Hepatocyte (in vitro differentiated cells): Measurements from ENCODE around the gene VSIR. TPM values are rescaled to one million over a fixed set of nuclear protein-coding genes. Genes with fewer than 3 reads are reported as not detected.

Experiments
- DNase-seq: peaks from one replicate; pipeline ENCODE4 v3.0.0-alpha.2; 2016; ENCODE audit warnings: low spot score
- H2AFZ ChIP-seq: fragments of 200-600 bp; sonication (generic); 2 replicates; pipeline ENCODE4 v1.6.0; 2016; ENCODE audit warnings: antibody characterized with exemption, mild to moderate bottlenecking
- H3K27ac ChIP-seq: fragments of 200-600 bp; sonication (generic); 2 replicates; pipeline ENCODE4 v1.5.1; 2016; ENCODE audit warnings: mild to moderate bottlenecking
- H3K27me3 ChIP-seq: fragments of 200-600 bp; sonication (generic); 2 replicates; pipeline ENCODE4 v1.6.1; 2016
- H3K36me3 ChIP-seq: fragments of 200-600 bp; sonication (generic); replicated peaks from 2 replicates; pipeline ENCODE4 v1.5.1; 2016; ENCODE audit warnings: low read depth; ENCODE audit not compliant: insufficient read depth
- H3K4me1 ChIP-seq: fragments of 200-600 bp; sonication (generic); 2 replicates; pipeline ENCODE4 v1.5.1; 2016; ENCODE audit warnings: mild to moderate bottlenecking, moderate library complexity; ENCODE audit not compliant: insufficient read depth
- H3K4me2 ChIP-seq: fragments of 200-600 bp; sonication (generic); 2 replicates; pipeline ENCODE4 v1.6.0; 2016
- H3K4me3 ChIP-seq: fragments of 200-600 bp; sonication (generic); 2 replicates; pipeline ENCODE4 v1.5.1; 2016; ENCODE audit warnings: mild to moderate bottlenecking
- H3K79me2 ChIP-seq: fragments of 200-600 bp; sonication (generic); 2 replicates; pipeline ENCODE4 v1.6.0; 2017; ENCODE audit warnings: mild to moderate bottlenecking
- H3K9me2 ChIP-seq: fragments of 200-600 bp; sonication (generic); replicated peaks from 2 replicates; pipeline ENCODE4 v1.6.0; 2017; ENCODE audit warnings: mild to moderate bottlenecking; ENCODE audit not compliant: insufficient read depth
- H3K9me3 ChIP-seq: fragments of 200-600 bp; sonication (generic); 2 replicates; pipeline ENCODE4 v1.5.1; 2016; ENCODE audit warnings: low read depth, mild to moderate bottlenecking
- H4K20me1 ChIP-seq: fragments of 200-600 bp; sonication (generic); 2 replicates; pipeline ENCODE4 v1.6.0; 2016; ENCODE audit warnings: mild to moderate bottlenecking; ENCODE audit not compliant: insufficient read depth, poor library complexity, severe bottlenecking
- EZH2 ChIP-seq: fragments of 200-600 bp; sonication (generic); IDR thresholded peaks from 2 replicates; pipeline ENCODE4 v1.6.1; 2016; ENCODE audit warnings: antibody characterized with exemption, mild to moderate bottlenecking, borderline replicate concordance
- EZH2phosphoT487 ChIP-seq: fragments of 200-600 bp; sonication (generic); IDR thresholded peaks from one replicate; pipeline ENCODE4 v1.6.1; 2018; ENCODE audit warnings: antibody characterized with exemption, mild to moderate bottlenecking, low read depth, moderate library complexity; ENCODE audit not compliant: unreplicated experiment, severe bottlenecking
- WGBS: methylation state at CpG from one replicate; pipeline ENCODE4 v1.1.6; 2016; ENCODE audit warnings: low lambda C conversion rate; ENCODE audit errors: missing lambda C conversion rate; 5-methylcytosine and 5-hydroxymethylcytosine counted together
- polyA plus RNA-seq: library from polyadenylated mRNA; unstranded; fragments of >200 nt; fragmentation: Nextera tagmentation; extraction: Ambion mirVana; gene quantifications from 2 replicates; pipeline ENCODE4 v1.2.1, GENCODE V29; 2016
- total RNA-seq: library from RNA; depleted of rRNA; stranded (reverse); fragments of >200 nt; gene quantifications from 2 replicates; pipeline ENCODE4 v1.2.3, GENCODE V29; 2014
- TF ChIP-seq, protein P1 (sequence below): fragments of 200-600 bp; sonication (generic); IDR thresholded peaks from 2 replicates; pipeline ENCODE4 v1.5.1; 2016; ENCODE audit warnings: antibody characterized with exemption, mild to moderate bottlenecking; ENCODE audit not compliant: poor library complexity

Gene VSIR
- total and polyA plus RNA-seq, 2 experiments from 2014 or later, result 13.6 to 45.5 TPM

GRCh38 chr10:71772832-71773220 lies 494 bp downstream of the VSIR start:
- Histone ChIP-seq H3K4me3 (peak overlapping the region; percentile 32), H3K9me3 (no peaks in the 10 kb centered on the region), H4K20me1 (no peaks in the 10 kb centered on the region), H3K9me2 (no peaks in the 10 kb centered on the region), H3K4me1 (peaks cover 27% of the 10 kb centered on the region), H3K79me2 (no peaks in the 10 kb centered on the region), H3K36me3 (no peaks in the 10 kb centered on the region), H3K4me2 (peak overlapping the region; percentile 87), H3K27me3 (no peaks in the 10 kb centered on the region), H2AFZ (no peak overlapping the region), H3K27ac (peak overlapping the region; percentile 54)
- WGBS, result 91% methylated on average over 4 of the region's 4 CpGs
- TF ChIP-seq EZH2phosphoT487, result no peak
- TF ChIP-seq EZH2, result no peak
- TF ChIP-seq, protein P1, sequence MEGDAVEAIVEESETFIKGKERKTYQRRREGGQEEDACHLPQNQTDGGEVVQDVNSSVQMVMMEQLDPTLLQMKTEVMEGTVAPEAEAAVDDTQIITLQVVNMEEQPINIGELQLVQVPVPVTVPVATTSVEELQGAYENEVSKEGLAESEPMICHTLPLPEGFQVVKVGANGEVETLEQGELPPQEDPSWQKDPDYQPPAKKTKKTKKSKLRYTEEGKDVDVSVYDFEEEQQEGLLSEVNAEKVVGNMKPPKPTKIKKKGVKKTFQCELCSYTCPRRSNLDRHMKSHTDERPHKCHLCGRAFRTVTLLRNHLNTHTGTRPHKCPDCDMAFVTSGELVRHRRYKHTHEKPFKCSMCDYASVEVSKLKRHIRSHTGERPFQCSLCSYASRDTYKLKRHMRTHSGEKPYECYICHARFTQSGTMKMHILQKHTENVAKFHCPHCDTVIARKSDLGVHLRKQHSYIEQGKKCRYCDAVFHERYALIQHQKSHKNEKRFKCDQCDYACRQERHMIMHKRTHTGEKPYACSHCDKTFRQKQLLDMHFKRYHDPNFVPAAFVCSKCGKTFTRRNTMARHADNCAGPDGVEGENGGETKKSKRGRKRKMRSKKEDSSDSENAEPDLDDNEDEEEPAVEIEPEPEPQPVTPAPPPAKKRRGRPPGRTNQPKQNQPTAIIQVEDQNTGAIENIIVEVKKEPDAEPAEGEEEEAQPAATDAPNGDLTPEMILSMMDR, result no peak
- no peak for DNase-seq

DNA sequence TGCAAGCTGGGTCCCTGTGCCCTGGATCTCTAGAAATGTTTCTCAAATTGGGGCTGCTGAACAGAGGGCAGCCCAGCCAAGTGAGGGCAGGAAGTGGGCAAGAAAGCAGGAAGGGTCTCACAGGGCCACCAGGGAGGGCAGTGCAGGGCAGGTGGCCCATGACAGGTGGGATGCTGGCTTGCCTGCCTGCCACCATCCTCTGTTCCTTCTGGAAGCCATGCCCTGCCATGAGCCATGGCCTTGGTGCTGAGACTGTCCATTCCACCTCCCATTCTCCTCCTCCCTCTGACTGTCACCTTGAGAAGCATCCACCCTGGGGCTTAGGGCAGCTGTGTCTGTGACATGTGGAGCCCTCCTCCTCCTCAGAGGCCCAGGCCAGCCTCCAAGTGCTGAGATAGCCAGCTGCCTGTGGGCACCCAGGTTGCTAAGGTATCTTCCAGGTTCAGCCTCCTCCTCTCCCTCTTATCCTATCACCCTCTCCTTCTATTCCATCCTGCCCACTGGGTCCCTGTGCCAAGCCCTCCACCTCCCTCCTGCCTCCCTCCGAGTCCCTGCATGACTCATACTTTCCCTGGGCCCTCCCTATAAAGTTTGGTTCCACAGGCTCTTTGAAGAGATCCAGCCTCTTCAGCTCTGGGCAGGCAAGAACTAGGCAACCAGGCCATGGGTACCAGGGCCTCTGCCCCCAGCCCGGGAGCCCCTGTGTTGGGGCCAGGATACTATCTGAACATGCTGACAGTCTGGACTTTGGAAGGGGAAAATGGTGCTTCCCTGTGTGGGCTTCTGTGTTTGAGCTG lies 1.3 kb downstream of the VSIR start:
- Histone ChIP-seq H3K9me3 (no peaks in the 10 kb centered on the region), H3K27me3 (no peaks in the 10 kb centered on the region), H3K36me3 (no peaks in the 10 kb centered on the region), H3K4me3 (no peak overlapping the region), H3K27ac (no peak overlapping the region), H4K20me1 (no peaks in the 10 kb centered on the region), H3K79me2 (no peaks in the 10 kb centered on the region), H3K4me2 (peak overlapping the region; percentile 87), H3K4me1 (peaks cover 35% of the 10 kb centered on the region), H2AFZ (no peak overlapping the region), H3K9me2 (no peaks in the 10 kb centered on the region)
- WGBS, result 51% methylated on average over 2 of the region's 2 CpGs
- DNase-seq, result peak; percentile 75
- TF ChIP-seq, protein P1, result no peak
- TF ChIP-seq EZH2phosphoT487 (no peak), EZH2 (no peak)

DNA sequence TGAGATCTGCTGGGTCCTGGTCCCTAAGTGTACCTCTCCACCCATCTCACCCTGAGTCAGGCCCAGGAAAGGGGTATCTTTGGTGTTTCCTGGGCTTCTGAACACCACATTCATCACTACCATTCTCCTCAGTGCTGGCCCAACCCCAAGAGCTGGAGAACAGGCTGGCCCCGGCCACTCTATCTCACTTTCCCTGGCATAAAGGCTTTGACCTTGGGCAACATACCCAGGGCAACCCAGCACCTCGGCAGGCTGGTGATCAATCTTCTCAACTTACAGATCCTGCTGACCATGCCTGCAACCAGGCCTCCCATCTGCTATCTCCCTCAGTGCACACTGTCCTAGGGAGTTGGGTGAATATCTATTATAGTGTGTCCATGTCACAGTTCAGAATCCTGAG lies 2.1 kb downstream of the VSIR start:
- no peak for DNase-seq
- H3K9me2 ChIP-seq, result no peaks in the 10 kb centered on the region
- H2AFZ ChIP-seq, result no peak overlapping the region
- no peaks in the 10 kb centered on the region for H3K79me2 ChIP-seq
- WGBS, result 90% methylated on average over 2 of the region's 2 CpGs
- H3K9me3 ChIP-seq, result no peaks in the 10 kb centered on the region
- peaks cover 41% of the 10 kb centered on the region for H3K4me1 ChIP-seq
- H3K4me3 ChIP-seq, result no peak overlapping the region
- H3K36me3 ChIP-seq, result no peaks in the 10 kb centered on the region
- TF ChIP-seq EZH2phosphoT487 (no peak), EZH2 (no peak)
- TF ChIP-seq, protein P1, result no peak
- H4K20me1 ChIP-seq, result no peaks in the 10 kb centered on the region
- no peak overlapping the region for H3K4me2 ChIP-seq
- H3K27me3 ChIP-seq, result no peaks in the 10 kb centered on the region
- H3K27ac ChIP-seq, result no peak overlapping the region
